Activated CD4-positive, alpha-beta T cell treated with anti-CD3 and anti-CD28 coated beads, Interleukin-2, amount 50 U/mL, for 48 hours (primary cell): ENCODE results near the gene CCL3.
"Not testable (repeated sequence)": the region's sequence is repeated elsewhere in the genome, so short reads cannot be mapped to it uniquely, and the experiment has no call there.

ENCODE experiments used
- DNase-seq, 2 experiments: peaks; one replicate each; pipeline ENCODE4 v3.0.0-alpha.2; 2020

The CCL3 gene

GRCh38 chr17:36114971-36115648 is 25.2 kb upstream of the CCL3 start:
- not testable (repeated sequence) for DNase-seq

GRCh38 chr17:36113131-36113530 is 23.2 kb upstream of the CCL3 start:
- DNase-seq = not testable (repeated sequence)

GRCh38 chr17:36112572-36112971 is 22.6 kb upstream of the CCL3 start:
- no peak for DNase-seq

GRCh38 chr17:36111068-36111490 is 21.1 kb upstream of the CCL3 start:
- DNase-seq = no peak

GRCh38 chr17:36108265-36108664 is 18.3 kb upstream of the CCL3 start:
- not testable (repeated sequence) for DNase-seq

GRCh38 chr17:36107660-36108059 is 17.7 kb upstream of the CCL3 start:
- DNase-seq = no peak

GRCh38 chr17:36106493-36106835 is 16.5 kb upstream of the CCL3 start:
- DNase-seq = no peak

GRCh38 chr17:36105781-36106492 is 16.0 kb upstream of the CCL3 start:
- no peak for DNase-seq

GRCh38 chr17:36104701-36105181 is 14.8 kb upstream of the CCL3 start:
- no peak for DNase-seq

- DNase-seq = not testable (repeated sequence)
These were observed 14.3 kb upstream of the CCL3 start for GRCh38 chr17:36104246-36104645.

- peak in 1 of 2 experiments; percentile 56 for DNase-seq
These were observed 13.5 kb upstream of the CCL3 start, which contains the start of gene CCL4 for GRCh38 chr17:36103401-36103975. Gene CCL4 (plus strand): TSS chr17:36103827. CDS start chr17:36103906, 79 bp downstream.

- not testable (repeated sequence) for DNase-seq
These were observed 9.1 kb upstream of the CCL3 start for GRCh38 chr17:36099004-36099403.

- no peak for DNase-seq
These were observed 6.0 kb upstream of the CCL3 start for GRCh38 chr17:36095992-36096391.

GRCh38 chr17:36094746-36095145 is 4.8 kb upstream of the CCL3 start:
- DNase-seq = no peak

- DNase-seq = no peak
These were observed 4.3 kb upstream of the CCL3 start for GRCh38 chr17:36094232-36094631.

- not testable (repeated sequence) for DNase-seq
These were observed 2.8 kb upstream of the CCL3 start for GRCh38 chr17:36092715-36093114.

- DNase-seq = peak; percentile 47 to 62
These were observed 2.3 kb upstream of the CCL3 start for GRCh38 chr17:36092230-36092629.

GRCh38 chr17:36089339-36089865 is 541 bp downstream of the CCL3 start:
- no peak for DNase-seq

- DNase-seq = peak in 1 of 2 experiments; percentile 35
These were observed 1.1 kb downstream of the CCL3 start for GRCh38 chr17:36088670-36089338.

- peak in 1 of 2 experiments; percentile 30 for DNase-seq
These were observed 1.9 kb downstream of the CCL3 start for GRCh38 chr17:36087897-36088572.

GRCh38 chr17:36087471-36087870 is 2.5 kb downstream of the CCL3 start:
- DNase-seq = not testable (repeated sequence)

- no peak for DNase-seq
These were observed 3.2 kb downstream of the CCL3 start for GRCh38 chr17:36086791-36087190.
